ENCODE results near the gene CCDC116.
"Not testable (repeated sequence)": the region's sequence is repeated elsewhere in the genome, so short reads cannot be mapped to it uniquely, and the experiment has no call there.

Gene CCDC116

GRCh38 chr22:21599053-21599893 is 33.3 kb upstream of the CCDC116 start:
- TF ChIP-seq CTCF (IDR thresholded peaks at IDR 0.05; ENCODE audit: low read depth, low read length, missing control alignments), result no peak
- DNase-seq (ENCODE audit: low read depth), result no peak
- no peak overlapping the region for H3K4me3 ChIP-seq (ENCODE audit: low read depth, low read length)

GRCh38 chr22:21602579-21602978 is 30.0 kb upstream of the CCDC116 start:
- no peak overlapping the region for H3K4me3 ChIP-seq (ENCODE audit: low read depth, low read length)
- no peak for TF ChIP-seq CTCF (IDR thresholded peaks at IDR 0.05; ENCODE audit: low read depth, low read length, missing control alignments)
- no peak for DNase-seq (ENCODE audit: low read depth)

- no peak for TF ChIP-seq CTCF (IDR thresholded peaks at IDR 0.05; ENCODE audit: low read depth, low read length, missing control alignments)
- no peak overlapping the region for H3K4me3 ChIP-seq (ENCODE audit: low read depth, low read length)
- no peak for DNase-seq (ENCODE audit: low read depth)
These were observed 28.6 kb upstream of the CCDC116 start for GRCh38 chr22:21603973-21604372.

GRCh38 chr22:21605887-21606564 is 26.5 kb upstream of the CCDC116 start:
- no peak for DNase-seq (ENCODE audit: low read depth)
- no peak overlapping the region for H3K4me3 ChIP-seq (ENCODE audit: low read depth, low read length)
- TF ChIP-seq CTCF (IDR thresholded peaks at IDR 0.05; ENCODE audit: low read depth, low read length, missing control alignments), result no peak

DNA sequence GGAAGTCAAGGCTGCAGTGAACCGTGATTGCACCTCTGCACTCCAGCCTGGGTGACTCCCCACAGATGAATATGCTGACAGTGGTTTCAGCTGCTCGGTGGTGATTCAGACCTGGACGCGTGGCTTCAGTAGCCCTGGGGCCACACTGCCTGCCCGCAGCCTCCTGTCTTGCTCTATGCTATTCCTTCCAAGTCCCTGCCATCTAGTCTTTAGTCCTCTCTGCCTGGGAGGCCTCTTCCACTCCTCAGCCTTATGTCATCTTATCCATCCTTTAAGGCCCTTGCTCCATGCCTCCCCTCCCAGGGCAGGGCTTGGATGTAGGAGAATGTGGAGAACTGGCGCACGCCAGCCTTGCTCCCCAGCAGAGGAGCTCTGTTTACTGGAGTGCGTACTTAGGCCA is 25.8 kb upstream of the CCDC116 start:
- no peak for DNase-seq (ENCODE audit: low read depth)

GRCh38 chr22:21609556-21610157 is 22.9 kb upstream of the CCDC116 start:
- DNase-seq (ENCODE audit: low read depth), result not testable (repeated sequence)

More for the DNA sequence above, 25.8 kb upstream of the CCDC116 start:
- no peak for TF ChIP-seq CTCF (IDR thresholded peaks at IDR 0.05; ENCODE audit: low read depth, low read length, missing control alignments)
- no peak overlapping the region for H3K4me3 ChIP-seq (ENCODE audit: low read depth, low read length)

GRCh38 chr22:21611210-21611977 is 21.2 kb upstream of the CCDC116 start:
- DNase-seq (ENCODE audit: low read depth), result no peak
- no peak overlapping the region for H3K4me3 ChIP-seq (ENCODE audit: low read depth, low read length)
- TF ChIP-seq CTCF (IDR thresholded peaks at IDR 0.05; ENCODE audit: low read depth, low read length, missing control alignments), result no peak

More at GRCh38 chr22:21609556-21610157, 22.9 kb upstream of the CCDC116 start:
- not testable (repeated sequence) for H3K4me3 ChIP-seq (ENCODE audit: low read depth, low read length)

All from GM12864 (cell line).